Activated naive CD4-positive, alpha-beta T cell treated with anti-CD3 and anti-CD28 coated beads, Interleukin-2, amount 50 U/mL, for 72 hours (primary cell): Measurements from ENCODE around the gene GRIA4. TPM values are rescaled to one million over a fixed set of nuclear protein-coding genes. Genes with fewer than 3 reads are reported as not detected.
A peak's percentile ranks its signal among the peaks of the same experiment; 100 is the strongest.

ENCODE experiments used
- ATAC-seq, 2 donors: fragments of 150-1000 bp; cut with Tn5 transposase; 2 replicates each; pipeline ENCODE4 v1.10.0; 2021; ENCODE audit warnings: mild to moderate bottlenecking in 2 of 2, moderate library complexity in 2 of 2
- DNase-seq, 2 donors: peaks; one replicate each; pipeline ENCODE4 v3.0.0; 2021 to 2022; ENCODE audit warnings: low spot score in 2 of 2
- H3K27ac Mint-ChIP-seq, 2 donors: one replicate each; pipeline ENCODE4 v1.8.0; 2022; ENCODE audit warnings: mild to moderate bottlenecking in 2 of 2, mixed read lengths in 2 of 2
- H3K36me3 Mint-ChIP-seq, 2 donors: one replicate each; pipeline ENCODE4 v1.8.0; 2022; ENCODE audit warnings: mixed read lengths in 2 of 2
- H3K9me3 Mint-ChIP-seq, 2 donors: one replicate each; pipeline ENCODE4 v1.8.0; 2022; ENCODE audit warnings: mixed read lengths in 2 of 2
- total RNA-seq, 2 donors: library from RNA; stranded (reverse); gene quantifications; one replicate each; pipeline ENCODE4 v1.2.3, GENCODE V29; 2022

Gene GRIA4
- total RNA-seq, 2 donors from 2014 or later: not detected

GRCh38 chr11:105618343-105618955 is 8.6 kb downstream of the GRIA4 start:
- Mint-ChIP-seq H3K27ac (no peak overlapping the region), H3K9me3 (no peaks in the 10 kb centered on the region), H3K36me3 (no peaks in the 10 kb centered on the region)
- ATAC-seq (no peak), DNase-seq (no peak)

GRCh38 chr11:105619556-105619955 is 9.7 kb downstream of the GRIA4 start:
- no peaks in the 10 kb centered on the region for H3K9me3 Mint-ChIP-seq
- no peak for ATAC-seq
- DNase-seq: no peak
- no peak overlapping the region for H3K27ac Mint-ChIP-seq
- no peaks in the 10 kb centered on the region for H3K36me3 Mint-ChIP-seq

- Mint-ChIP-seq H3K27ac (no peak overlapping the region), H3K9me3 (no peaks in the 10 kb centered on the region), H3K36me3 (no peaks in the 10 kb centered on the region)
- ATAC-seq (no peak), DNase-seq (no peak)
Measured at GRCh38 chr11:105622016-105622415, 12.1 kb downstream of the GRIA4 start.

GRCh38 chr11:105632316-105632715 is 22.4 kb downstream of the GRIA4 start:
- DNase-seq (no peak), ATAC-seq (no peak)
- H3K36me3 Mint-ChIP-seq: no peaks in the 10 kb centered on the region
- no peak overlapping the region for H3K27ac Mint-ChIP-seq
- no peaks in the 10 kb centered on the region for H3K9me3 Mint-ChIP-seq

- no peaks in the 10 kb centered on the region for H3K9me3 Mint-ChIP-seq
- H3K36me3 Mint-ChIP-seq: no peaks in the 10 kb centered on the region
- ATAC-seq: no peak
- no peak overlapping the region for H3K27ac Mint-ChIP-seq
- no peak for DNase-seq
Measured at GRCh38 chr11:105635466-105635865, 25.6 kb downstream of the GRIA4 start.

- H3K36me3 Mint-ChIP-seq: no peaks in the 10 kb centered on the region
- H3K27ac Mint-ChIP-seq: no peak overlapping the region
- no peak for ATAC-seq
Measured at GRCh38 chr11:105636496-105636895, 26.6 kb downstream of the GRIA4 start.

GRCh38 chr11:105639527-105639926 is 29.7 kb downstream of the GRIA4 start:
- Mint-ChIP-seq H3K36me3 (no peaks in the 10 kb centered on the region), H3K27ac (no peak overlapping the region), H3K9me3 (no peaks in the 10 kb centered on the region)
- ATAC-seq (no peak), DNase-seq (no peak)

More at GRCh38 chr11:105636496-105636895, 26.6 kb downstream of the GRIA4 start:
- H3K9me3 Mint-ChIP-seq: no peaks in the 10 kb centered on the region
- DNase-seq: no peak

GRCh38 chr11:105641433-105641832 is 31.6 kb downstream of the GRIA4 start:
- Mint-ChIP-seq H3K36me3 (no peaks in the 10 kb centered on the region), H3K27ac (no peak overlapping the region), H3K9me3 (peaks cover 0 to 6% of the 10 kb centered on the region in 2 donors)
- peak in 1 of 2 donors; percentile 20 for ATAC-seq
- DNase-seq: no peak

- peak in 1 of 2 donors; percentile 26 for ATAC-seq
- DNase-seq: no peak
- H3K36me3 Mint-ChIP-seq: no peaks in the 10 kb centered on the region
- H3K9me3 Mint-ChIP-seq: peaks cover 9 to 13% of the 10 kb centered on the region in 2 donors
- no peak overlapping the region for H3K27ac Mint-ChIP-seq
Measured at GRCh38 chr11:105642870-105643269, 33.0 kb downstream of the GRIA4 start.

GRCh38 chr11:105644839-105645573 is 35.1 kb downstream of the GRIA4 start:
- Mint-ChIP-seq H3K27ac (no peak overlapping the region), H3K36me3 (no peaks in the 10 kb centered on the region), H3K9me3 (peaks cover 9 to 13% of the 10 kb centered on the region in 2 donors)
- ATAC-seq: no peak
- no peak for DNase-seq

GRCh38 chr11:105647780-105648179 is 37.9 kb downstream of the GRIA4 start:
- Mint-ChIP-seq H3K9me3 (peaks cover 9 to 13% of the 10 kb centered on the region in 2 donors), H3K27ac (no peak overlapping the region), H3K36me3 (no peaks in the 10 kb centered on the region)
- DNase-seq (no peak), ATAC-seq (no peak)

- peaks cover 9 to 13% of the 10 kb centered on the region in 2 donors for H3K9me3 Mint-ChIP-seq
- no peak overlapping the region for H3K27ac Mint-ChIP-seq
- no peak for DNase-seq
- H3K36me3 Mint-ChIP-seq: no peaks in the 10 kb centered on the region
- ATAC-seq: no peak
Measured at GRCh38 chr11:105648762-105649161, 38.9 kb downstream of the GRIA4 start.

- H3K36me3 Mint-ChIP-seq: no peaks in the 10 kb centered on the region
- no peak overlapping the region for H3K27ac Mint-ChIP-seq
- no peaks in the 10 kb centered on the region for H3K9me3 Mint-ChIP-seq
- ATAC-seq: no peak
- no peak for DNase-seq
Measured at GRCh38 chr11:105665281-105665680, 55.4 kb downstream of the GRIA4 start.

GRCh38 chr11:105667441-105667840 is 57.6 kb downstream of the GRIA4 start:
- no peaks in the 10 kb centered on the region for H3K36me3 Mint-ChIP-seq
- H3K27ac Mint-ChIP-seq: no peak overlapping the region
- peaks cover 0 to 3% of the 10 kb centered on the region in 2 donors for H3K9me3 Mint-ChIP-seq
- ATAC-seq: no peak
- DNase-seq: no peak

GRCh38 chr11:105670811-105671210 is 60.9 kb downstream of the GRIA4 start:
- no peaks in the 10 kb centered on the region for H3K36me3 Mint-ChIP-seq
- ATAC-seq (peak in 1 of 2 donors; percentile 24), DNase-seq (no peak)
- no peak overlapping the region for H3K27ac Mint-ChIP-seq
- peaks cover 0 to 10% of the 10 kb centered on the region in 2 donors for H3K9me3 Mint-ChIP-seq

GRCh38 chr11:105673089-105673488 is 63.2 kb downstream of the GRIA4 start:
- Mint-ChIP-seq H3K36me3 (no peaks in the 10 kb centered on the region), H3K27ac (no peak overlapping the region), H3K9me3 (peaks cover 0 to 10% of the 10 kb centered on the region in 2 donors)
- DNase-seq (peak in 1 of 2 donors; percentile 3), ATAC-seq (no peak)

GRCh38 chr11:105689631-105690030 is 79.8 kb downstream of the GRIA4 start:
- Mint-ChIP-seq H3K36me3 (no peaks in the 10 kb centered on the region), H3K27ac (no peak overlapping the region), H3K9me3 (no peaks in the 10 kb centered on the region)
- DNase-seq (no peak), ATAC-seq (no peak)

GRCh38 chr11:105690467-105690866 is 80.6 kb downstream of the GRIA4 start:
- ATAC-seq (no peak), DNase-seq (no peak)
- Mint-ChIP-seq H3K27ac (no peak overlapping the region), H3K36me3 (no peaks in the 10 kb centered on the region), H3K9me3 (peaks cover 0 to 3% of the 10 kb centered on the region in 2 donors)
